ENCODE data around the gene KLF9.

- no peak for TF ChIP-seq POLR2AphosphoS5 (IDR thresholded peaks at IDR 0.05; ENCODE audit: low read depth, low read length)
- no peak for TF ChIP-seq POLR2A (IDR thresholded peaks at IDR 0.05; ENCODE audit: low read depth, low read length)
- TF ChIP-seq TAF1 (IDR thresholded peaks at IDR 0.05; ENCODE audit: borderline replicate concordance, low read depth, low read length), result no peak
These were observed 5.3 kb upstream of the KLF9 start for GRCh38 chr9:70419556-70420440.

Measured in GM12892 (cell line).